GM23338 (cell line): ENCODE measurements around the gene STK17A. TPM values are rescaled to one million over a fixed set of nuclear protein-coding genes. Genes with fewer than 3 reads are reported as not detected.

Experiments
- ATAC-seq: fragments of 200-7000 bp; cut with Tn5 transposase; 3 replicates; pipeline ENCODE4 v1.9.1; 2020
- DNase-seq: peaks from one replicate; pipeline ENCODE4 v3.0.0-alpha.2; 2015; ENCODE audit warnings: low spot score
- H2AFZ ChIP-seq: fragments of 200-600 bp; sonication (generic); 2 replicates; pipeline ENCODE4 v1.8.0; 2016; ENCODE audit warnings: antibody characterized with exemption, mild to moderate bottlenecking, moderate library complexity
- H3F3A ChIP-seq: fragments of 200-600 bp; sonication (generic); replicated peaks from 2 replicates; pipeline ENCODE4 v1.8.0; 2017; ENCODE audit warnings: antibody characterized with exemption, mixed run types, low read depth
- H3K27ac ChIP-seq: fragments of 200-600 bp; sonication (generic); 2 replicates; pipeline ENCODE4 v1.6.1; 2016; ENCODE audit warnings: low read depth
- H3K27me3 ChIP-seq: fragments of 200-600 bp; sonication (generic); 2 replicates; pipeline ENCODE4 v1.8.0; 2016; ENCODE audit warnings: mild to moderate bottlenecking, mixed run types, moderate library complexity; ENCODE audit not compliant: insufficient read depth
- H3K36me3 ChIP-seq: fragments of 200-600 bp; sonication (generic); 2 replicates; pipeline ENCODE4 v1.8.0; 2016; ENCODE audit warnings: mild to moderate bottlenecking; ENCODE audit not compliant: insufficient read depth
- H3K4me1 ChIP-seq: fragments of 200-600 bp; sonication (generic); 2 replicates; pipeline ENCODE4 v1.8.0; 2016; ENCODE audit warnings: mild to moderate bottlenecking, moderate library complexity; ENCODE audit not compliant: insufficient read depth
- H3K4me2 ChIP-seq: fragments of 200-600 bp; sonication (generic); 2 replicates; pipeline ENCODE4 v1.7.1; 2017; ENCODE audit warnings: mixed run types
- H3K4me3 ChIP-seq: fragments of 200-600 bp; sonication (generic); 2 replicates; pipeline ENCODE4 v1.6.1; 2016; ENCODE audit warnings: mixed run types
- H3K79me2 ChIP-seq: fragments of 200-600 bp; sonication (generic); replicated peaks from 2 replicates; pipeline ENCODE4 v1.8.0; 2017; ENCODE audit warnings: mild to moderate bottlenecking; ENCODE audit not compliant: insufficient read depth
- H3K9me2 ChIP-seq: fragments of 200-600 bp; sonication (generic); 2 replicates; pipeline ENCODE4 v1.8.0; 2017; ENCODE audit not compliant: insufficient read depth
- H4K20me1 ChIP-seq: fragments of 200-600 bp; sonication (generic); replicated peaks from 2 replicates; pipeline ENCODE4 v1.8.0; 2017; ENCODE audit warnings: mild to moderate bottlenecking; ENCODE audit not compliant: insufficient read depth
- H3K27ac Mint-ChIP-seq: 2 replicates; pipeline ENCODE4 v1.8.0; 2020; ENCODE audit warnings: inconsistent platforms, mild to moderate bottlenecking, moderate library complexity, mixed read lengths
- H3K27me3 Mint-ChIP-seq: 3 replicates; pipeline ENCODE4 v1.8.0; 2022; ENCODE audit warnings: low read depth, mild to moderate bottlenecking, moderate library complexity, mixed read lengths, inconsistent platforms; ENCODE audit not compliant: insufficient read depth, poor library complexity
- H3K36me3 Mint-ChIP-seq: 3 replicates; pipeline ENCODE4 v1.8.0; 2021; ENCODE audit warnings: low read depth, mild to moderate bottlenecking, inconsistent platforms, moderate library complexity, mixed read lengths
- H3K4me1 Mint-ChIP-seq: 3 replicates; pipeline ENCODE4 v1.8.0; 2020; ENCODE audit warnings: mild to moderate bottlenecking, inconsistent platforms, mixed read lengths
- H3K4me3 Mint-ChIP-seq: 3 replicates; pipeline ENCODE4 v1.8.0; 2021; ENCODE audit warnings: moderate library complexity, mild to moderate bottlenecking, inconsistent platforms, mixed read lengths
- H3K9me3 Mint-ChIP-seq: 3 replicates; pipeline ENCODE4 v1.8.0; 2020; ENCODE audit warnings: moderate library complexity, mild to moderate bottlenecking, inconsistent platforms, mixed read lengths
- CREB1 ChIP-seq: fragments of 250-450 bp; sonication (Bioruptor Pico); IDR thresholded peaks from 2 replicates; pipeline ENCODE4 v1.5.0; 2020; ENCODE audit warnings: low read depth, mild to moderate bottlenecking, moderate library complexity
- ETS1 ChIP-seq: IDR thresholded peaks from 2 replicates; pipeline ENCODE4 v1.6.1; 2016; ENCODE audit warnings: antibody characterized with exemption
- EZH2 ChIP-seq: fragments of 200-600 bp; sonication (generic); IDR thresholded peaks from one replicate; pipeline ENCODE4 v1.8.0; 2017; ENCODE audit warnings: antibody characterized with exemption, mild to moderate bottlenecking, low read depth; ENCODE audit not compliant: unreplicated experiment
- EZH2phosphoT487 ChIP-seq: fragments of 200-600 bp; sonication (generic); IDR thresholded peaks from one replicate; pipeline ENCODE4 v1.8.1; 2018; ENCODE audit warnings: antibody characterized with exemption; ENCODE audit not compliant: unreplicated experiment
- JUNB ChIP-seq: IDR thresholded peaks from one replicate; pipeline ENCODE4 v1.6.1; 2016; ENCODE audit warnings: antibody characterized with exemption; ENCODE audit not compliant: unreplicated experiment
- POLR2AphosphoS5 ChIP-seq: IDR thresholded peaks from 2 replicates; pipeline ENCODE4 v1.6.1; 2016; ENCODE audit warnings: antibody characterized with exemption, low read depth
- REST ChIP-seq: IDR thresholded peaks from one replicate; pipeline ENCODE4 v1.6.1; 2018; ENCODE audit warnings: antibody characterized with exemption; ENCODE audit not compliant: unreplicated experiment
- STAT1 ChIP-seq: IDR thresholded peaks from one replicate; pipeline ENCODE4 v1.6.1; 2016; ENCODE audit warnings: antibody characterized with exemption; ENCODE audit not compliant: unreplicated experiment
- ZNF114 ChIP-seq: fragments of 250-450 bp; sonication (Bioruptor Pico); IDR thresholded peaks from 2 replicates; pipeline ENCODE4 v1.5.0; 2020; ENCODE audit warnings: mild to moderate bottlenecking, moderate library complexity
- ZNF331 ChIP-seq: fragments of 250-450 bp; sonication (Bioruptor Pico); IDR thresholded peaks from 2 replicates; pipeline ENCODE4 v1.5.0; 2020; ENCODE audit warnings: low read depth, mild to moderate bottlenecking, moderate library complexity
- ZNF462 ChIP-seq: fragments of 250-450 bp; sonication (Bioruptor Pico); IDR thresholded peaks from 2 replicates; pipeline ENCODE4 v1.5.0; 2020; ENCODE audit warnings: mild to moderate bottlenecking, moderate library complexity
- polyA plus RNA-seq: library from polyadenylated mRNA; unstranded; fragments of >200 nt; fragmentation: Nextera tagmentation; extraction: Ambion mirVana; gene quantifications from 2 replicates; pipeline ENCODE4 v1.2.1, GENCODE V29; 2016
- total RNA-seq: library from RNA; depleted of rRNA; stranded (reverse); fragments of >200 nt; shearing (Covaris generic); gene quantifications from 2 replicates; pipeline ENCODE4 v1.2.3, GENCODE V29; 2014

Gene STK17A
- total and polyA plus RNA-seq, 2 experiments from 2014 or later: 21.2 to 21.8 TPM

GRCh38 chr7:43570688-43571365 is 12.1 kb upstream of the STK17A start (continued):
- TF ChIP-seq REST: no peak
- no peak for TF ChIP-seq CREB1
- no peak for TF ChIP-seq ZNF114 (CRISPR knock-in tag)
- no peak for TF ChIP-seq EZH2phosphoT487
- no peak for TF ChIP-seq ZNF331 (CRISPR knock-in tag)
- no peak for TF ChIP-seq STAT1
- no peak for TF ChIP-seq EZH2

- H2AFZ ChIP-seq: no peak overlapping the region
- H3K4me2 ChIP-seq: no peak overlapping the region
- H3K36me3 ChIP-seq: no peaks in the 10 kb centered on the region
- Mint-ChIP-seq H3K4me1 (peaks cover 4% of the 10 kb centered on the region; the same call in 2 of the 3 replicates), H3K27ac (0 out of 2 replicates have a peak overlapping the region, but pooled peaks have one; percentile 74), H3K9me3 (no peaks in the 10 kb centered on the region), H3K4me3 (no peak overlapping the region), H3K36me3 (no peaks in the 10 kb centered on the region), H3K27me3 (no peaks in the 10 kb centered on the region)
- no peaks in the 10 kb centered on the region for H3F3A ChIP-seq
- H3K4me3 ChIP-seq: no peak overlapping the region
- no peak for DNase-seq
- no peaks in the 10 kb centered on the region for H4K20me1 ChIP-seq
- H3K9me2 ChIP-seq: 0 out of 2 replicates have a peak, but pooled peaks cover 3% of the 10 kb centered on the region
- H3K27ac ChIP-seq: no peak overlapping the region
- no peaks in the 10 kb centered on the region for H3K27me3 ChIP-seq
- no peaks in the 10 kb centered on the region for H3K79me2 ChIP-seq
- no peaks in the 10 kb centered on the region for H3K4me1 ChIP-seq
- no peak for ATAC-seq
- TF ChIP-seq EZH2: no peak
- no peak for TF ChIP-seq ZNF114 (CRISPR knock-in tag)
- TF ChIP-seq ETS1: no peak
- TF ChIP-seq POLR2AphosphoS5: no peak
- no peak for TF ChIP-seq JUNB
- no peak for TF ChIP-seq CREB1
- no peak for TF ChIP-seq ZNF331 (CRISPR knock-in tag)
- no peak for TF ChIP-seq EZH2phosphoT487
- TF ChIP-seq ZNF462 (CRISPR knock-in tag): no peak
- no peak for TF ChIP-seq STAT1
Observed at GRCh38 chr7:43572516-43573049, 10.3 kb upstream of the STK17A start.
